GM12878 (cell line): ENCODE measurements around the gene TSPAN31. TPM values are rescaled to one million over a fixed set of nuclear protein-coding genes. Genes with fewer than 3 reads are reported as not detected.

Source experiments
- ATAC-seq: fragments of 200-7000 bp; cut with Tn5 transposase; 3 replicates; pipeline ENCODE4 v1.9.1; 2020; ENCODE audit warnings: mild to moderate bottlenecking, moderate library complexity
- BruUV-seq: library from RNA; stranded (reverse); fragments of 400-500 nt; replicated peaks from 2 replicates; lab custom pipeline; 2021; lab: Mats Ljungman, UMichigan
- CTCF ChIA-PET: fragments of 300-600 bp; sonication (Branson Sonifier 250); formaldehyde crosslinking; extraction: SDS; loops from one replicate; lab custom pipeline; 2021; ENCODE audit warnings: inconsistent platforms; lab: Yijun Ruan, JAX
- POLR2A ChIA-PET: fragments of 350-600 bp; formaldehyde crosslinking; extraction: SDS; loops from one replicate; lab custom pipeline; 2021; ENCODE audit warnings: inconsistent platforms; lab: Charles Lee
- RAD21 ChIA-PET: fragments of 300-600 bp; sonication (Branson Sonifier 250); formaldehyde crosslinking; loops from one replicate; lab custom pipeline; 2023; ENCODE audit warnings: antibody characterized with exemption; ENCODE audit not compliant: unreplicated experiment; lab: Charles Lee
- SMC1A ChIA-PET: fragments of 300-600 bp; sonication (Branson Sonifier 250); formaldehyde crosslinking; loops from one replicate; lab custom pipeline; 2023; ENCODE audit not compliant: unreplicated experiment, uncharacterized antibody; lab: Charles Lee
- DNase-seq: peaks from one replicate; pipeline ENCODE4 v3.0.0-alpha.2; 2011; ENCODE audit warnings: low read depth, low spot score
- FAIRE-seq: peaks from 3 replicates; lab custom pipeline; 2011; peaks lifted over from hg19 to GRCh38; lab: Jason Lieb, UNC
- H2AFZ ChIP-seq: 2 replicates; pipeline ENCODE4 v1.6.0; 2011; ENCODE audit warnings: low read depth, low read length, control low read depth; ENCODE audit not compliant: control insufficient read depth
- H3K27ac ChIP-seq: 2 replicates; pipeline ENCODE4 v1.5.1; 2011; ENCODE audit warnings: control low read depth; ENCODE audit not compliant: control insufficient read depth, insufficient read depth
- H3K27me3 ChIP-seq, 2 experiments: replicated peaks in 1 of 2; 2 replicates each; pipeline versions ENCODE4 v1.6.0 to v1.6.1; 2011; ENCODE audit warnings: low read length in 1 of 2; ENCODE audit not compliant: control insufficient read depth in 2 of 2, insufficient read depth in 2 of 2
- H3K36me3 ChIP-seq, 2 experiments: 2 replicates each; pipeline ENCODE4 v1.5.1; 2011; ENCODE audit warnings: low read length in 1 of 2; ENCODE audit not compliant: control insufficient read depth in 2 of 2, insufficient read depth in 2 of 2
- H3K4me1 ChIP-seq: 2 replicates; pipeline ENCODE4 v1.6.1; 2011; ENCODE audit warnings: mild to moderate bottlenecking, low read length, moderate library complexity, mixed read lengths; ENCODE audit not compliant: control insufficient read depth, insufficient read depth
- H3K4me2 ChIP-seq: 2 replicates; pipeline ENCODE4 v1.6.0; 2011; ENCODE audit warnings: control low read depth; ENCODE audit not compliant: control insufficient read depth, insufficient read depth
- H3K4me3 ChIP-seq: fragments of 200-600 bp; sonication (generic); 2 replicates; pipeline ENCODE4 v1.5.1; 2016
- H3K79me2 ChIP-seq: 2 replicates; pipeline ENCODE4 v1.6.0; 2011; ENCODE audit warnings: low read length; ENCODE audit not compliant: control insufficient read depth, insufficient read depth
- H3K9ac ChIP-seq: 2 replicates; pipeline ENCODE4 v1.8.0; 2011; ENCODE audit warnings: low read length, control low read depth, mixed read lengths; ENCODE audit not compliant: control insufficient read depth, insufficient read depth
- H3K9me3 ChIP-seq: replicated peaks from 3 replicates; pipeline ENCODE4 v1.5.1; 2011; ENCODE audit warnings: mild to moderate bottlenecking, low read length; ENCODE audit not compliant: control insufficient read depth, insufficient read depth
- H4K20me1 ChIP-seq: 2 replicates; pipeline ENCODE4 v1.6.0; 2011; ENCODE audit not compliant: control insufficient read depth, insufficient read depth
- CBX5 ChIP-seq: sonication (generic); IDR thresholded peaks from 2 replicates; pipeline ENCODE4 v1.6.1; 2016; ENCODE audit warnings: low read depth, moderate library complexity, mild to moderate bottlenecking, inconsistent platforms
- CEBPB ChIP-seq, 2 experiments: fragments of 150-350 bp in 1 of 2; IDR thresholded peaks; 2 replicates each; pipeline ENCODE4 v1.6.1; 2012 to 2014; ENCODE audit warnings: low read depth in 2 of 2, low read length in 2 of 2, borderline replicate concordance in 1 of 2, inconsistent platforms in 1 of 2
- CREB1 ChIP-seq: IDR thresholded peaks from 2 replicates; pipeline ENCODE4 v1.6.1; 2012; ENCODE audit warnings: low read depth, mild to moderate bottlenecking, inconsistent platforms
- EED ChIP-seq: sonication (generic); IDR thresholded peaks from 2 replicates; pipeline ENCODE4 v1.6.1; 2016; ENCODE audit warnings: antibody characterized with exemption, low read depth
- PBX3 ChIP-seq: IDR thresholded peaks from 2 replicates; pipeline ENCODE4 v1.6.1; 2011; ENCODE audit warnings: mild to moderate bottlenecking, low read depth, low read length, moderate library complexity; ENCODE audit not compliant: insufficient replicate concordance
- POU2F2 ChIP-seq: IDR thresholded peaks from 3 replicates; pipeline ENCODE4 v1.6.1; 2011; ENCODE audit warnings: low read depth, mild to moderate bottlenecking, low read length, borderline replicate concordance
- TCF12 ChIP-seq: IDR thresholded peaks from 2 replicates; pipeline ENCODE4 v1.6.1; 2011; ENCODE audit warnings: low read depth, mild to moderate bottlenecking, low read length
- ZNF217 ChIP-seq: fragments of 450-650 bp; IDR thresholded peaks from 2 replicates; pipeline ENCODE4 v1.6.1; 2017; ENCODE audit warnings: antibody characterized with exemption, mild to moderate bottlenecking
- ZNF687 ChIP-seq: fragments of 450-650 bp; IDR thresholded peaks from 2 replicates; pipeline ENCODE4 v1.6.1; 2017; ENCODE audit warnings: mild to moderate bottlenecking, moderate library complexity
- WGBS: methylation state at CpG from one replicate; pipeline ENCODE4 v1.1.6; 2016; ENCODE audit warnings: low lambda C conversion rate; ENCODE audit not compliant: insufficient replicate concordance, insufficient coverage; ENCODE audit errors: missing lambda C conversion rate; 5-methylcytosine and 5-hydroxymethylcytosine counted together
- in situ Hi-C: fragments of 300-500 bp; cut with MboI; formaldehyde crosslinking; loops from 9 replicates; pipeline ENCODE4 v1.14.3; 2018; ENCODE audit warnings: mixed read lengths
- intact Hi-C: fragments of 100-400 bp; cut with micrococcal nuclease; formaldehyde crosslinking; loops from one replicate; pipeline ENCODE4 v1.14.2; 2022; ENCODE audit not compliant: unreplicated experiment
- polyA plus RNA-seq, 11 experiments: library from polyadenylated mRNA; depleted of rRNA in 4 of 11; unstranded in 6 of 11; stranded (reverse) in 5 of 11; fragments of >200 nt; fragmentation: Nextera tagmentation in 4 of 11; fragmentation: Illumina TruSeq in 1 of 11; extraction: Ambion mirVana in 4 of 11; extraction: Trizol in 1 of 11; gene quantifications; 1 replicate in 1 of 11; 2 replicates in 10 of 11; pipeline versions ENCODE4 v1.2.1 to v1.2.3, GENCODE V29; 2011 to 2016; ENCODE audit warnings: inconsistent platforms in 2 of 11, missing spikeins in 2 of 11, low read depth in 1 of 11
- total RNA-seq, 4 experiments: library from RNA; depleted of rRNA in 3 of 4; stranded (reverse); fragments of >200 nt in 3 of 4; fragmentation: Illumina TruSeq in 1 of 4; extraction: Trizol in 1 of 4; gene quantifications; 2 replicates each; pipeline versions ENCODE4 v1.2.1 to v1.2.3, GENCODE V29; 2013 to 2021

Gene TSPAN31
- total and polyA plus RNA-seq, 10 of the 15 experiments (the other 5 are each of a cell fraction or from before 2014, with no cell fraction given), result 11.8 to 32.2 (median 24.7) TPM

GRCh38 chr12:57771873-57772428 lies 27.1 kb downstream of the TSPAN31 start, which contains the start of gene METTL1 (continued):
- TF ChIP-seq ZNF687, result 0 out of 2 replicates have a peak, but pooled peaks have one; percentile 19
- no peak for TF ChIP-seq CEBPB (IDR thresholded peaks at IDR 0.05; ENCODE audit: borderline replicate concordance in 1 of 2, low read depth in 2 of 2, low read length in 2 of 2)
- no peak for TF ChIP-seq CBX5
- TF ChIP-seq CREB1, result peak; percentile 99

GRCh38 chr12:57772429-57773322 lies 27.8 kb downstream of the TSPAN31 start, which contains the start of gene EEF1AKMT3:
TSS of gene EEF1AKMT3 (plus strand) at chr12:57772614. CDS start at chr12:57772725, 111 bp downstream.
- in situ Hi-C loops (no loop called here), intact Hi-C loops (loop anchor here (1.0 kb wide), 1 partner anchor 16 kb away; no protein-coding TSS in a partner anchor)
- CTCF ChIA-PET, result interaction anchor here (0.6 to 1.8 kb wide), 7 partner anchors 9 to 226 kb away, joined by 3 to 19 read pairs (median 6); partner anchors contain the start of genes CDK4 and TSFM
- H3K36me3 ChIP-seq, result peaks cover 0 to 4% of the 10 kb centered on the region in 2 experiments; a peak in 2 of 4 replicates
- BruUV-seq, result TSS peak; percentile 63
- SMC1A ChIA-PET, result interaction anchor here (0.7 to 0.8 kb wide), 3 partner anchors 13 to 28 kb away, joined by 4 to 5 read pairs (median 4); partner anchors contain the start of gene TSPAN31
- H3K4me2 ChIP-seq, result peak within 1 kb of the TSS; percentile 99
- peaks cover 3% of the 10 kb centered on the region for H3K4me1 ChIP-seq
- peak within 1 kb of the TSS; percentile 90 for H2AFZ ChIP-seq
- RAD21 ChIA-PET, result interaction anchor here (0.6 to 1.2 kb wide), 3 partner anchors 9 to 189 kb away, joined by 3 to 6 read pairs (median 4); no protein-coding TSS in a partner anchor
- DNase-seq (no peak), ATAC-seq (peak; percentile 48), FAIRE-seq (no peak)
- H3K9ac ChIP-seq, result peak within 1 kb of the TSS; percentile 83
- H4K20me1 ChIP-seq, result no peaks in the 10 kb centered on the region
- POLR2A ChIA-PET, result interaction anchor here (0.9 to 1.9 kb wide), 6 partner anchors 10 to 158 kb away, joined by 3 to 11 read pairs (median 4); partner anchors contain the start of gene TSFM
- TF ChIP-seq PBX3 (no peak), TCF12 (0 out of 2 replicates have a peak, but pooled peaks have one; percentile 20), POU2F2 (no peak), ZNF217 (0 out of 2 replicates have a peak, but pooled peaks have one; percentile 21), EED (0 out of 2 replicates have a peak, but pooled peaks have one; percentile 35)
- H3K4me3 ChIP-seq, result peak within 1 kb of the TSS; percentile 90
- H3K27ac ChIP-seq, result peak within 1 kb of the TSS; percentile 82
- H3K9me3 ChIP-seq, result no peaks in the 10 kb centered on the region
- H3K27me3 ChIP-seq, result no peaks in the 10 kb centered on the region
- WGBS, result 10% methylated on average over 66 of the region's 67 CpGs
- H3K79me2 ChIP-seq, result no peaks in the 10 kb centered on the region
